IMR-90 (cell line): Measurements from ENCODE around the gene IQGAP2. TPM values are rescaled to one million over a fixed set of nuclear protein-coding genes. Genes with fewer than 3 reads are reported as not detected.

Experiments used
- ATAC-seq: fragments of 200-7000 bp; cut with Tn5 transposase; 2 replicates; pipeline ENCODE4 v1.9.1; 2020; ENCODE audit warnings: low read depth, mild to moderate bottlenecking, moderate library complexity
- BruUV-seq: library from RNA; stranded (reverse); fragments of 400-500 nt; replicated peaks from 2 replicates; lab custom pipeline; 2021; lab: Mats Ljungman, UMichigan
- CTCF ChIA-PET: fragments of 300-600 bp; formaldehyde crosslinking; extraction: SDS; loops from one replicate; lab custom pipeline; 2021; ENCODE audit warnings: antibody characterized with exemption; lab: Yijun Ruan, JAX
- POLR2A ChIA-PET: fragments of 300-600 bp; sonication (Branson Sonifier 250); formaldehyde crosslinking; loops from one replicate; lab custom pipeline; 2022; ENCODE audit warnings: antibody characterized with exemption; ENCODE audit not compliant: unreplicated experiment; lab: Charles Lee
- DNase-seq: peaks from one replicate; pipeline ENCODE4 v3.0.0; 2013
- H2AFZ ChIP-seq: replicated peaks from 2 replicates; pipeline ENCODE3; 2013; ENCODE audit warnings: low read length, mild to moderate bottlenecking; ENCODE audit not compliant: poor library complexity
- H2AK5ac ChIP-seq: 2 replicates; pipeline ENCODE4 v1.6.1; 2013; ENCODE audit warnings: low read depth, low read length, inconsistent platforms
- H2AK9ac ChIP-seq: replicated peaks from 2 replicates; pipeline ENCODE3; 2013; ENCODE audit warnings: mild to moderate bottlenecking, low read depth, low read length, moderate library complexity; ENCODE audit not compliant: poor library complexity
- H2BK120ac ChIP-seq: 2 replicates; pipeline ENCODE4 v1.6.1; 2013; ENCODE audit warnings: low read depth, low read length, inconsistent platforms
- H2BK15ac ChIP-seq: 3 replicates; pipeline ENCODE4 v1.6.1; 2013; ENCODE audit warnings: low read depth, low read length, inconsistent platforms
- H2BK20ac ChIP-seq: 2 replicates; pipeline ENCODE4 v1.6.1; 2013; ENCODE audit warnings: low read depth, mild to moderate bottlenecking, inconsistent platforms, low read length, moderate library complexity
- H2BK5ac ChIP-seq: 2 replicates; pipeline ENCODE4 v1.6.1; 2013; ENCODE audit warnings: mild to moderate bottlenecking, low read depth, low read length, inconsistent platforms; ENCODE audit not compliant: poor library complexity, severe bottlenecking
- H3K14ac ChIP-seq: replicated peaks from 2 replicates; pipeline ENCODE4 v1.6.1; 2013; ENCODE audit warnings: low read depth, low read length, inconsistent platforms
- H3K18ac ChIP-seq: 2 replicates; pipeline ENCODE4 v1.6.1; 2013; ENCODE audit warnings: low read depth, low read length, control low read depth
- H3K23ac ChIP-seq: 2 replicates; pipeline ENCODE4 v1.6.1; 2013; ENCODE audit warnings: low read depth, low read length, inconsistent platforms
- H3K27ac ChIP-seq: 2 replicates; pipeline ENCODE4 v1.5.1; 2013; ENCODE audit warnings: mild to moderate bottlenecking, control low read depth, low read length; ENCODE audit not compliant: insufficient read depth
- H3K27me3 ChIP-seq: 2 replicates; pipeline ENCODE4 v1.6.1; 2013; ENCODE audit warnings: low read length; ENCODE audit not compliant: control insufficient read depth, insufficient read depth
- H3K36me3 ChIP-seq: 2 replicates; pipeline ENCODE4 v1.6.1; 2013; ENCODE audit warnings: low read length, mixed read lengths; ENCODE audit not compliant: control insufficient read depth, insufficient read depth
- H3K4ac ChIP-seq: 2 replicates; pipeline ENCODE4 v1.6.1; 2013; ENCODE audit warnings: low read depth, low read length, inconsistent platforms
- H3K4me1 ChIP-seq: 2 replicates; pipeline ENCODE4 v1.6.1; 2013; ENCODE audit warnings: low read length, mixed read lengths; ENCODE audit not compliant: control insufficient read depth, insufficient read depth
- H3K4me2 ChIP-seq: 2 replicates; pipeline ENCODE4 v1.6.1; 2013; ENCODE audit warnings: low read depth, mild to moderate bottlenecking, control low read depth, low read length, moderate library complexity
- H3K4me3 ChIP-seq: 2 replicates; pipeline ENCODE4 v1.5.1; 2013; ENCODE audit warnings: low read depth, mild to moderate bottlenecking, control low read depth, low read length, moderate library complexity; ENCODE audit not compliant: insufficient read depth
- H3K56ac ChIP-seq: 2 replicates; pipeline ENCODE4 v1.6.1; 2013; ENCODE audit warnings: low read length, inconsistent platforms; ENCODE audit not compliant: insufficient read depth; ENCODE audit errors: extremely low read depth
- H3K79me1 ChIP-seq, 2 experiments: 2 replicates each; pipeline ENCODE4 v1.6.1; 2013; ENCODE audit warnings: low read length in 2 of 2, inconsistent platforms in 1 of 2, low read depth in 1 of 2
- H3K9ac ChIP-seq: 2 replicates; pipeline ENCODE4 v1.6.1; 2013; ENCODE audit warnings: low read depth, low read length, control low read depth
- H3K9me1 ChIP-seq: 2 replicates; pipeline ENCODE4 v1.6.1; 2013; ENCODE audit warnings: low read length, inconsistent platforms; ENCODE audit not compliant: insufficient read depth
- H3K9me3 ChIP-seq: 2 replicates; pipeline ENCODE4 v1.6.1; 2013; ENCODE audit warnings: low read length; ENCODE audit not compliant: control insufficient read depth, insufficient read depth
- H4K20me1 ChIP-seq: 2 replicates; pipeline ENCODE4 v1.6.1; 2013; ENCODE audit warnings: low read length, inconsistent platforms; ENCODE audit not compliant: insufficient read depth
- H4K5ac ChIP-seq: 2 replicates; pipeline ENCODE4 v1.6.1; 2013; ENCODE audit warnings: mild to moderate bottlenecking, low read depth, low read length, control low read depth
- H4K8ac ChIP-seq, 2 experiments: 2 replicates each; pipeline ENCODE4 v1.6.1; 2013; ENCODE audit warnings: low read depth in 2 of 2, low read length in 2 of 2, control low read depth in 1 of 2, inconsistent platforms in 1 of 2
- H4K91ac ChIP-seq: 2 replicates; pipeline ENCODE4 v1.6.1; 2013; ENCODE audit warnings: low read depth, low read length, inconsistent platforms; ENCODE audit not compliant: insufficient read depth
- BHLHE40 ChIP-seq: fragments of 150-350 bp; IDR thresholded peaks from 2 replicates; pipeline ENCODE4 v1.6.1; 2016; ENCODE audit warnings: mild to moderate bottlenecking, low read depth, low read length
- CEBPB ChIP-seq: IDR thresholded peaks from 2 replicates; pipeline ENCODE4 v1.6.1; 2012; ENCODE audit warnings: low read depth, low read length, improper control_type of control experiment
- CHD1 ChIP-seq: IDR thresholded peaks from 2 replicates; pipeline ENCODE4 v1.6.1; 2012; ENCODE audit warnings: low read depth, low read length, improper control_type of control experiment
- ELK1 ChIP-seq: fragments of 150-350 bp; IDR thresholded peaks from 2 replicates; pipeline ENCODE4 v1.6.1; 2016; ENCODE audit warnings: low read depth, mild to moderate bottlenecking, low read length, moderate library complexity, borderline replicate concordance
- FOS ChIP-seq: fragments of 150-350 bp; IDR thresholded peaks from 2 replicates; pipeline ENCODE4 v1.6.1; 2016; ENCODE audit warnings: low read depth, low read length
- MAFK ChIP-seq: IDR thresholded peaks from 2 replicates; pipeline ENCODE4 v1.6.1; 2012; ENCODE audit warnings: low read depth, low read length, improper control_type of control experiment
- MXI1 ChIP-seq: IDR thresholded peaks from 2 replicates; pipeline ENCODE4 v1.6.1; 2012; ENCODE audit warnings: low read depth, mild to moderate bottlenecking, low read length, moderate library complexity, borderline replicate concordance
- NFE2L2 ChIP-seq: fragments of 150-350 bp; IDR thresholded peaks from 2 replicates; pipeline ENCODE4 v1.6.1; 2016; ENCODE audit warnings: low read depth, mild to moderate bottlenecking, low read length
- POLR2A ChIP-seq: IDR thresholded peaks from 2 replicates; pipeline ENCODE4 v1.6.1; 2012; ENCODE audit warnings: mild to moderate bottlenecking, low read depth, low read length
- RAD21 ChIP-seq: IDR thresholded peaks from 2 replicates; pipeline ENCODE4 v1.6.1; 2012; ENCODE audit warnings: low read length, improper control_type of control experiment
- RCOR1 ChIP-seq: IDR thresholded peaks from 2 replicates; pipeline ENCODE4 v1.6.1; 2012; ENCODE audit warnings: mild to moderate bottlenecking, low read length, improper control_type of control experiment; ENCODE audit not compliant: insufficient replicate concordance
- RFX5 ChIP-seq: IDR thresholded peaks from 2 replicates; pipeline ENCODE4 v1.8.0; 2012; ENCODE audit warnings: low read depth, mild to moderate bottlenecking, low read length, moderate library complexity
- SMC3 ChIP-seq: fragments of 150-350 bp; IDR thresholded peaks from 2 replicates; pipeline ENCODE4 v1.6.1; 2016; ENCODE audit warnings: low read depth, mild to moderate bottlenecking, antibody characterized with exemption, low read length, moderate library complexity
- WGBS, 2 experiments: methylation state at CpG; one replicate each; pipeline versions ENCODE4 v1.1.5 to v1.1.7; 2013; ENCODE audit warnings: missing lambda C conversion rate in 2 of 2; ENCODE audit not compliant: insufficient read length in 1 of 2; ENCODE audit errors: extremely low coverage in 2 of 2; 5-methylcytosine and 5-hydroxymethylcytosine counted together
- dilution Hi-C: fragments of 300-500 bp; cut with HindIII; formaldehyde crosslinking; loops from one replicate; pipeline ENCODE4 v1.14.3; 2018; ENCODE audit warnings: low sequenced_read_pairs; ENCODE audit not compliant: unreplicated experiment
- in situ Hi-C: fragments of 300-500 bp; cut with MboI; formaldehyde crosslinking; loops from 3 replicates; pipeline ENCODE4 v1.14.3; 2019; ENCODE audit warnings: low sequenced_read_pairs, inconsistent platforms, mixed read lengths
- intact Hi-C: fragments of 100-400 bp; cut with micrococcal nuclease; formaldehyde crosslinking; loops from 2 replicates; pipeline ENCODE4 v1.10.0; 2022
- polyA plus RNA-seq, 3 experiments: library from polyadenylated mRNA; depleted of rRNA; stranded (reverse); fragments of >200 nt; gene quantifications; 2 replicates each; pipeline ENCODE4 v1.2.3, GENCODE V29; 2012; ENCODE audit warnings: low replicate concordance in 1 of 3
- total RNA-seq: library from RNA; depleted of rRNA; stranded (reverse); fragments of >200 nt; gene quantifications from 2 replicates; pipeline ENCODE4 v1.2.3, GENCODE V29; 2012
- TF ChIP-seq, protein P1 (sequence below): fragments of 150-350 bp; IDR thresholded peaks from 2 replicates; pipeline ENCODE4 v1.6.1; 2017; ENCODE audit warnings: mild to moderate bottlenecking, antibody characterized with exemption, low read length, low read depth
- TF ChIP-seq, protein P2 (sequence below): conservative IDR thresholded peaks from 2 replicates; pipeline ENCODE4 v1.5.1; 2012; ENCODE audit warnings: mild to moderate bottlenecking, low read depth, low read length, improper control_type of control experiment

The IQGAP2 gene
- total and polyA plus RNA-seq, 2 of the 4 experiments (the other 2 are of a cell fraction): 0.21 to 0.36 TPM

- Histone ChIP-seq H4K20me1 (no peaks in the 10 kb centered on the region), H2BK120ac (0 out of 2 replicates have a peak overlapping the region, but pooled peaks have one; percentile 24), H2BK20ac (no peak overlapping the region), H2AFZ (no peak overlapping the region), H2BK15ac (no peak overlapping the region), H3K23ac (no peak overlapping the region), H3K4me2 (no peak overlapping the region), H4K5ac (no peak overlapping the region), H3K79me1 (peaks cover 6 to 10% of the 10 kb centered on the region in 2 experiments; a peak in 2 of 4 replicates), H3K36me3 (peaks cover 3% of the 10 kb centered on the region), H3K27me3 (no peaks in the 10 kb centered on the region), H4K8ac (no peak overlapping the region), H3K4me1 (peaks cover 9% of the 10 kb centered on the region; the same call in 1 of the 2 replicates), H3K9me1 (peaks cover 14% of the 10 kb centered on the region), H4K91ac (no peak overlapping the region), H3K14ac (no peak overlapping the region), H3K9ac (no peak overlapping the region), H3K9me3 (no peaks in the 10 kb centered on the region), H2AK5ac (peak overlapping the region; percentile 76), H3K27ac (no peak overlapping the region), H3K18ac (no peak overlapping the region), H2AK9ac (no peak overlapping the region), H3K4me3 (no peak overlapping the region), H3K4ac (peak overlapping the region; percentile 37; the same call in 1 of the 2 replicates), H2BK5ac (no peak overlapping the region), H3K56ac (no peak overlapping the region)
- dilution Hi-C loops: no loop called here
- BruUV-seq: no TSS peak
- intact Hi-C loops: no loop called here
- in situ Hi-C loops: no loop called here
- 43% methylated on average over 2 of the region's 5 CpGs; no CpG with 5 or more reads in 1 of the 2 experiments for WGBS, 2 experiments
- DNase-seq (no peak), ATAC-seq (no peak)
- ChIA-PET POLR2A (no interaction called here), CTCF (no interaction called here)
- no peak for TF ChIP-seq FOS
- TF ChIP-seq RCOR1: no peak
- TF ChIP-seq NFE2L2: no peak
- no peak for TF ChIP-seq ELK1
- no peak for TF ChIP-seq RAD21
- TF ChIP-seq SMC3: no peak
- TF ChIP-seq CEBPB: no peak
- TF ChIP-seq BHLHE40: no peak
- TF ChIP-seq, protein P1, sequence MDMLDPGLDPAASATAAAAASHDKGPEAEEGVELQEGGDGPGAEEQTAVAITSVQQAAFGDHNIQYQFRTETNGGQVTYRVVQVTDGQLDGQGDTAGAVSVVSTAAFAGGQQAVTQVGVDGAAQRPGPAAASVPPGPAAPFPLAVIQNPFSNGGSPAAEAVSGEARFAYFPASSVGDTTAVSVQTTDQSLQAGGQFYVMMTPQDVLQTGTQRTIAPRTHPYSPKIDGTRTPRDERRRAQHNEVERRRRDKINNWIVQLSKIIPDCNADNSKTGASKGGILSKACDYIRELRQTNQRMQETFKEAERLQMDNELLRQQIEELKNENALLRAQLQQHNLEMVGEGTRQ: no peak
- TF ChIP-seq, protein P2, sequence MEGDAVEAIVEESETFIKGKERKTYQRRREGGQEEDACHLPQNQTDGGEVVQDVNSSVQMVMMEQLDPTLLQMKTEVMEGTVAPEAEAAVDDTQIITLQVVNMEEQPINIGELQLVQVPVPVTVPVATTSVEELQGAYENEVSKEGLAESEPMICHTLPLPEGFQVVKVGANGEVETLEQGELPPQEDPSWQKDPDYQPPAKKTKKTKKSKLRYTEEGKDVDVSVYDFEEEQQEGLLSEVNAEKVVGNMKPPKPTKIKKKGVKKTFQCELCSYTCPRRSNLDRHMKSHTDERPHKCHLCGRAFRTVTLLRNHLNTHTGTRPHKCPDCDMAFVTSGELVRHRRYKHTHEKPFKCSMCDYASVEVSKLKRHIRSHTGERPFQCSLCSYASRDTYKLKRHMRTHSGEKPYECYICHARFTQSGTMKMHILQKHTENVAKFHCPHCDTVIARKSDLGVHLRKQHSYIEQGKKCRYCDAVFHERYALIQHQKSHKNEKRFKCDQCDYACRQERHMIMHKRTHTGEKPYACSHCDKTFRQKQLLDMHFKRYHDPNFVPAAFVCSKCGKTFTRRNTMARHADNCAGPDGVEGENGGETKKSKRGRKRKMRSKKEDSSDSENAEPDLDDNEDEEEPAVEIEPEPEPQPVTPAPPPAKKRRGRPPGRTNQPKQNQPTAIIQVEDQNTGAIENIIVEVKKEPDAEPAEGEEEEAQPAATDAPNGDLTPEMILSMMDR: no peak
- TF ChIP-seq MXI1: no peak
- no peak for TF ChIP-seq POLR2A
- no peak for TF ChIP-seq RFX5
- no peak for TF ChIP-seq CHD1
- no peak for TF ChIP-seq MAFK
Measured at GRCh38 chr5:76612942-76613341, 209.9 kb downstream of the IQGAP2 start.
